ENCODE measurements around the gene OXSR1. TPM values are rescaled to one million over a fixed set of nuclear protein-coding genes. Genes with fewer than 3 reads are reported as not detected.

Gene OXSR1
- total RNA-seq, 1 donor from 2014 or later = 13.3 TPM

DNA sequence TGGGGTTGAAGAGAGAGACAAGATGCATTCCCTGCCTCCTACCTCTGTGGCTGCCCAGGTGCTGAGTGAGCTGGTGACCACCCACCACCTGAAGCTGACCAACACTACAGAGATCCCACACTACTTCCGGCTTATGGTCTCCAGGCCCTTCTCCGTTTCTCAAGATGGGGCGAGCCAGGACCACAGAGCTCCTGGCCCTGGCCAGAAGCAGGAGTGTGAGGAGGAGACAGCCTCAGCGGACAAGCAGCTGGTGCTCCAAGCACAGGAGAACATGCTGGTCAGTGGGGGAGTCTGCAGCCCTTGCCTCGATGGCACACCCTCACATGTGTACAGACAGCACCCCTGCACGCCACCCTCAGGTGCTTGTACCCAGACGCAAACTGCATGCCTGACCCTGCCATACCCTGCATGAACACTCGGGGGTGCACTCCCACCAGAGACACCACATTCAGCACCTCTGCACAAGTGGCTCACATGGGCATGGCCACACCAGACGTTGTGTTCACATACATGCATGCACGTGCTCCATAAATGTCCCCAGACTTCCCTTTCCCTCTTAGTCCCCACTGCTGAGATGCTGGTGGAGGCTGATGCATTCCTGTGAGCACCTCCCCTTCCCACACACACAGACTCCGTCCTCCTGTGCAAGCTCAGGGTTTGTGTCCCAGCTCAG lies 47.5 kb upstream of the OXSR1 start:
- intact Hi-C loops (cut with DNase I) = loop anchor here (5.0 kb wide), 2 partner anchors 229 to 359 kb away; partner anchors contain the start of gene XYLB
- Histone ChIP-seq H3K4me3 (no peak overlapping the region), H3K4me1 (no peaks in the 10 kb centered on the region), H3K27me3 (no peaks in the 10 kb centered on the region), H3K9me3 (no peaks in the 10 kb centered on the region), H3K36me3 (peaks cover 12 to 31% of the 10 kb centered on the region in 2 donors), H3K27ac (no peak overlapping the region)
- TF ChIP-seq CTCF (IDR thresholded peaks at IDR 0.05) = peak; percentile 50 to 66 (median 62)
- peak in 1 of 2 donors; percentile 73 for DNase-seq (ENCODE audit: low spot score in 2 of 2)

DNA sequence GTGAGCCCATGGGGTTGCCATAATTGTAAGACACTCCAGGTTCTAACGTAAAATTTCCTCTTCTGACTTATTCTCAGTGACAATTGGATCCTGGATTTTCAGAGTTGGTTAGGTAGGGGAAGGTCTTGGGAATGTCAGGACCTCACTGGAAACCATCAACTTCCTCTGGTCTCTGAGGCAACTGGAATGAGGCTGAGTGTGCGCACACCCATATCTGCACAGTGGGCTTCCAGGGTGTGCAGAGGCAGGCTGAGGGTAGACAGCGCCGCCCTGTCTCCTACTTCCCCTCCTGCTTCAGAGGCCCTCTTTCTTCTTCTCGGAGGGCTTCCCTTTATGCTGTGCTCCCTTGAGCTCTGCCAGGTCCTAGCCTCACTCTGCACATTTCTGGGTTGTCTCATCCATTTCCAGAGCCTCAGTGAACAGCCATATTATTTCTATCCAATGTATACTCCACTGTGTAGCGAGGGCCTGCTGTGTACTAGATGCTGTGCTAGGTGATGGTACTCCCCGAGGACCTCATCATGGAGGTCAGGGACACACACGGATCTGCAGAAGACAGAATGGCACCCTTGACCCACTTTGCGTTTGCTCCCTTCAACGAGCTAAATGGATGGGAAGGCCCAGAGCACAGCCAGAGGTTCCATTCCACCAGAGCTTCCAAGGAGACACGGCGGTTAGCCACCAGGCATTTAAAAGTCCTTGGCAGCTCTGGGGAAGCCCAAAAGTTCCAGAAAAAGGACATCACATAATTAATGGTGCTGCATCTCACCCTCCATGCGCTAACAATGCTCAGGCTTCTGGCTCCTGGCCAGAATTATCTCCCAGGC lies 46.7 kb upstream of the OXSR1 start:
- no peak overlapping the region for H3K4me3 ChIP-seq
- TF ChIP-seq CTCF (IDR thresholded peaks at IDR 0.05) = no peak
- DNase-seq (ENCODE audit: low spot score in 2 of 2) = peak in 1 of 2 donors; percentile 30
- H3K27ac ChIP-seq = no peak overlapping the region
- no peaks in the 10 kb centered on the region for H3K4me1 ChIP-seq
- no peaks in the 10 kb centered on the region for H3K27me3 ChIP-seq
- H3K36me3 ChIP-seq = peaks cover 18 to 38% of the 10 kb centered on the region in 2 donors
- intact Hi-C loops (cut with DNase I) = loop anchor here (5.0 kb wide), 2 partner anchors 229 to 359 kb away; partner anchors contain the start of gene XYLB
- H3K9me3 ChIP-seq = no peaks in the 10 kb centered on the region

DNA sequence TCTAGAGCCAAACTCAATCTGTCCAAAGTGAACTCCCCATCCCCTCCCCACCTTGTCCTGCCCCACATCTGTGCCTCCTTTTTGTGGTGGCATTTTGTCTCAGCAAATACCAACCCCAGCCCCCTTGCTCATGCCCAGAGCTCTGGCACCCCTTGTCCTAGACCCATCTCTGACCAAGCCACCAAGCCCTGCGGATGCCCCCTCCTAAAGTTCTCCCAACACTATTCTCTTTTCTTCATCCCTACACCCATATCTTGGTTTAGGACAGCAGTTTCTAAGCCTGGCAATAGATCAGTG lies 46.1 kb upstream of the OXSR1 start:
- H3K4me1 ChIP-seq = no peaks in the 10 kb centered on the region
- peaks cover 24 to 40% of the 10 kb centered on the region in 2 donors for H3K36me3 ChIP-seq
- intact Hi-C loops (cut with DNase I) = loop anchor here (5.0 kb wide), 2 partner anchors 228 to 358 kb away; partner anchors contain the start of gene XYLB
- H3K27ac ChIP-seq = no peak overlapping the region
- no peaks in the 10 kb centered on the region for H3K27me3 ChIP-seq
- TF ChIP-seq CTCF (IDR thresholded peaks at IDR 0.05) = no peak
- DNase-seq (ENCODE audit: low spot score in 2 of 2) = peak in 1 of 2 donors; percentile 33
- H3K4me3 ChIP-seq = no peak overlapping the region
- no peaks in the 10 kb centered on the region for H3K9me3 ChIP-seq

DNA sequence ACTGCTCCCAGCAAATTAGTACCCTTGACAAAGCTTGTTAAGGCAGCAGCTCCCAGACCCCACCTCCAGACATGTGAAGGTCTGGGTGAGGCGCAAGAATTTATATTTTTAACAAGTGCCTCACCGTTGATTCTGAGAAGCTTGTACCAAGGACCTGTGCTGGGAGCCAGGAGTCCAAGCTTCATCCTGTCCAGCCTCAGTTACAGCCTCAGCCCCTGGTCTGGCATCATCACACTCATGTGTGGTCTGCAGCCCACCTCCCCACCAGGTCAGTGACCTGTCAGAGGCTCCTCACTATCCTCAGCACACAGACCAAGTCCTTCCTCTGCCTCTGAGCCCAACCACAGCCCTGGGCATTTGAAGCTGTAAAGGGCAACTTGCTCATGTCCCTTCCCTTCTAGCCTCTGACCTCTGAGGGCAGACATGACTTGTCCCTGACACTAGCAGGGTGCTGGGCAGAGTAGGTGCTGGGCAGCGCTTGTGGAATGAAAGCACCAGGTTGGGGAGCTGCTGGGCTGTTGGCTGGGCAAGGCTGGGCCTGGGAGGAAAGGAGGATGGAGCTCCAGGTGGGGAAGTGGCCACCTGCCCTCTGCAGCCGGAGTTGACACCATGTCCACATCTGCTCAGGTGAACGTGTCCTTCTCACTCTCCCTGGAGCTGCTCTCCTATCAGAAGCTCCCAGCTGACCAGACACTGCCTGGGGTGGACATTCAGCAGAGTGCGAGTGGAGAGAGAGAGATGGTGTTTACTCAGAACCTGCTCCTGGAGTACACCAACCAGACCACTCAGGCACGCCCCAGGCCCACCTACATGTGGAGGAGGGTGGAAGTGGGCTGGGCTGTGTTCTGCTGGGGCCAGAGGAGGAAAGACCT lies 45.3 kb upstream of the OXSR1 start:
- Histone ChIP-seq H3K4me1 (no peaks in the 10 kb centered on the region), H3K36me3 (peaks cover 30 to 48% of the 10 kb centered on the region in 2 donors), H3K27ac (no peak overlapping the region), H3K4me3 (no peak overlapping the region), H3K9me3 (no peaks in the 10 kb centered on the region), H3K27me3 (no peaks in the 10 kb centered on the region)
- no peak for TF ChIP-seq CTCF (IDR thresholded peaks at IDR 0.05)
- DNase-seq (ENCODE audit: low spot score in 2 of 2) = peak in 1 of 2 donors; percentile 42
- intact Hi-C loops (cut with DNase I) = loop anchor here (5.0 kb wide), 2 partner anchors 227 to 357 kb away; partner anchors contain the start of gene XYLB

DNA sequence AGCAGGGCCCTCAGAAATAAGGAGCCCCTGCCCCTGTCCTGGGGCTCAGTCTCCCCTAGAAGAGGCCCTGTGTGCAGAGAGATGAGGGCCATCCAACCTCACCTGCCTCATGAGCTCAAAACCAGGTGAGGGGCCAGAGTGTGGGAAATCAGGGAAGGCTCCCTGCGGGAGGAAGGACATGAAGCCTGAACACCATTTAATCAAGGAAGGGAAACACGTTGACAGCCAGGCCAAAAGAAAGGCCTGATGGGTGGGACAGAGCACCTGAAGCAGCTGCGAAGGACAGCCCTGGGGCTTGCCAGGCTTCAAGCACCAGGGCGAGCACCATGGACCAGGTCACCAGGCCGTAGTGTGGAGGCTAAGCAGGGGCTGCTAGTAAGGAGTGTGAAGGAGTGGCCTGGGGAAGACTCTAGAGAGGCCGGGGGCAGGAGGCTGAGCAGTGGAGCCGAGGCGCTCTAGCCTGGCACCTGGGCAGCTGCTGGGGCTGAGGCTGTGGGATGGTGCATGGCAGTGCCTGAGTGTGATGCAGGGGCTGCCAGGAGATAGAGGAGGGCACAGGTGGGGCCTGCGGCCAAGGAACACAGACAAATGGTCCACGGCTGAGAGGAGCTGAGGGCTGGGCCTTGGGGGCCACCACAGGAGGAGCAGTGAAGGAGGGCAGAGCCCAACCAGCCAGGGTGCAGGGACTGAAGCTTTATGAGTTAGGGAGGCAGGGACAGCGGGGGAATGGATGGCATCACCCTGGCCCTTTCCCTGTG lies 44.5 kb upstream of the OXSR1 start:
- intact Hi-C loops (cut with DNase I) = no loop called here
- Histone ChIP-seq H3K9me3 (no peaks in the 10 kb centered on the region), H3K27ac (no peak overlapping the region), H3K27me3 (no peaks in the 10 kb centered on the region), H3K4me1 (no peaks in the 10 kb centered on the region), H3K36me3 (peaks cover 38 to 55% of the 10 kb centered on the region in 2 donors), H3K4me3 (no peak overlapping the region)
- DNase-seq (ENCODE audit: low spot score in 2 of 2) = peak in 1 of 2 donors; percentile 61
- TF ChIP-seq CTCF (IDR thresholded peaks at IDR 0.05) = no peak
